NB4 (cell line): Measurements from ENCODE around the gene NFATC2.

ENCODE experiments used
- DNase-seq: peaks from one replicate; pipeline ENCODE4 v3.0.0; 2010; ENCODE audit warnings: low read depth
- H3K4me3 ChIP-seq: one replicate; pipeline ENCODE4 v1.5.1; 2011; ENCODE audit warnings: mild to moderate bottlenecking, low read depth, low read length, moderate library complexity
- MYC ChIP-seq: IDR thresholded peaks from 2 replicates; pipeline ENCODE4 v1.6.1; 2011; ENCODE audit warnings: low read depth, low read length
- POLR2A ChIP-seq: IDR thresholded peaks from 2 replicates; pipeline ENCODE4 v1.6.1; 2011; ENCODE audit warnings: mild to moderate bottlenecking; ENCODE audit not compliant: insufficient read length; ENCODE audit errors: extremely low read depth
- TF ChIP-seq, protein P1 (sequence below): IDR thresholded peaks from 2 replicates; pipeline ENCODE4 v1.6.1; 2011; ENCODE audit warnings: low read depth, low read length
- TF ChIP-seq, protein P2 (sequence below): IDR thresholded peaks from one replicate; pipeline ENCODE4 v1.5.1; 2012; ENCODE audit warnings: low read depth, low read length

The NFATC2 gene

DNA sequence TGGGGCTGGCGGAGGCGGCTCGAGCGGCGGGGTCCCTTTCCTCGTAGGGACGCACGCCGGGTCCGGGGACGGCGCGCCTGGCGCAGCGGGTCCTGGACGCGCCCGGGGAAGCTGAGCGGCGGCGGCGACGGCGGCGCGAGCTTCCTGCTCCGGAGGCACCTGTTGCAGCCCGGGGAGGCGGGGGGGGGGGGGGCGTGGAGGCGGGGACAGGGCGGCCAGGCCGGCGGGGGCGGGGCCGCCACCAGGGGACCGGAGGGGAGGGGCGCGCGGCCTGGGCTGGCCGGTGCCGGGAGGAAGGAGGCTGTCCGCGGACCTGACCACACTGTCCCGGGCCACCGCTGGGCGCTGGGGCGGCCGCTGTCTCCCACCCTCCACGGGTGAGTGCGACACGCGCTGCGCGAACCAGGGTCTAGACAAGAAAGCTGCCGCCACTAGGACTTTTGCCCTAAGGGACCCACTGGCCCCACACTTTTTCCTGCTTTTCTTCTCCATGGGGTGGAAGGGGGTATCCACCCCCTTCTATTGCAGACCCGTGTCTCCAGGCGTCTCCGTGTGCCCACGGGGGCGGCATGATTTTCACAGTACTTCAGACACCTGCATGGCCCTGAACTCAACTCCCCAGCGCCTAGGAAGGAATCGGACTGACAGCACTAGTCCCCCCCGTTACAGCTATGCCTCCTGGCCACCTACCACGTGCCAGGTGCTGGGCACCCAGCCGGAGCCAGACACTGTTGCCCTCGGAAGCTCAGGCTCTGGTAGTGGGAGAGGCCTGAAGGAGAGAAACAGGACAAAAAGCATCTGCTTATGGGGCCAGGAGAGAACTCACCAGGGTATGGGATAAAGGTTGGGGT, at the start of gene NFATC2:
Gene NFATC2, minus strand, starts transcription at position 149 of the 851 bp plus-strand sequence. CDS start 220 bp downstream, outside the sequence.
- 0 out of 2 replicates have a peak, but pooled peaks have one; percentile 8 for TF ChIP-seq MYC
- TF ChIP-seq, protein P1, sequence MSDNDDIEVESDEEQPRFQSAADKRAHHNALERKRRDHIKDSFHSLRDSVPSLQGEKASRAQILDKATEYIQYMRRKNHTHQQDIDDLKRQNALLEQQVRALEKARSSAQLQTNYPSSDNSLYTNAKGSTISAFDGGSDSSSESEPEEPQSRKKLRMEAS: no peak
- peak; percentile 28 for TF ChIP-seq POLR2A
- TF ChIP-seq, protein P2, sequence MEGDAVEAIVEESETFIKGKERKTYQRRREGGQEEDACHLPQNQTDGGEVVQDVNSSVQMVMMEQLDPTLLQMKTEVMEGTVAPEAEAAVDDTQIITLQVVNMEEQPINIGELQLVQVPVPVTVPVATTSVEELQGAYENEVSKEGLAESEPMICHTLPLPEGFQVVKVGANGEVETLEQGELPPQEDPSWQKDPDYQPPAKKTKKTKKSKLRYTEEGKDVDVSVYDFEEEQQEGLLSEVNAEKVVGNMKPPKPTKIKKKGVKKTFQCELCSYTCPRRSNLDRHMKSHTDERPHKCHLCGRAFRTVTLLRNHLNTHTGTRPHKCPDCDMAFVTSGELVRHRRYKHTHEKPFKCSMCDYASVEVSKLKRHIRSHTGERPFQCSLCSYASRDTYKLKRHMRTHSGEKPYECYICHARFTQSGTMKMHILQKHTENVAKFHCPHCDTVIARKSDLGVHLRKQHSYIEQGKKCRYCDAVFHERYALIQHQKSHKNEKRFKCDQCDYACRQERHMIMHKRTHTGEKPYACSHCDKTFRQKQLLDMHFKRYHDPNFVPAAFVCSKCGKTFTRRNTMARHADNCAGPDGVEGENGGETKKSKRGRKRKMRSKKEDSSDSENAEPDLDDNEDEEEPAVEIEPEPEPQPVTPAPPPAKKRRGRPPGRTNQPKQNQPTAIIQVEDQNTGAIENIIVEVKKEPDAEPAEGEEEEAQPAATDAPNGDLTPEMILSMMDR: no peak
- H3K4me3 ChIP-seq: peak within 1 kb of the TSS; percentile 70
- peak; percentile 72 for DNase-seq

DNA sequence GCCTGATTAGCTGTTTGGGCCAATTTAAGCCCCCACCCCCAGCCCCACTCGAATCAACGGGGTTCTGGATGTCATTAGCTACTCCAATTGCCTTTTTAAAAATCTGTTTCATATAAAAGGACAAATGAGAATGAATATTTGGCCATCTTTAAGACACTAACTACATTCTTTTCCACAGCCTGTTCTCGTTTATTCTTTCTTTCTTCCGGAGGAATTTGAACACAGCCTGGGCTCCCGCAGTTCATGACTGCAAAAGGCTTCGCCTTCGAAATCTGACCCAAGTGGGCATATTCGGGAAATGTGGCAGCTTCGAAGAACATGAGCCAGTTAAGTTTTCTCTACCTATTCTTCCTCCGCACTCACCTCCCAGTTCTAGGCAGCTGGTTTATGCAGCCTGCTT, 49.4 kb upstream of the NFATC2 start:
- TF ChIP-seq, protein P1: no peak
- TF ChIP-seq, protein P2: no peak
- TF ChIP-seq POLR2A (no peak), MYC (no peak)
- H3K4me3 ChIP-seq: no peak overlapping the region
- DNase-seq: no peak

DNA sequence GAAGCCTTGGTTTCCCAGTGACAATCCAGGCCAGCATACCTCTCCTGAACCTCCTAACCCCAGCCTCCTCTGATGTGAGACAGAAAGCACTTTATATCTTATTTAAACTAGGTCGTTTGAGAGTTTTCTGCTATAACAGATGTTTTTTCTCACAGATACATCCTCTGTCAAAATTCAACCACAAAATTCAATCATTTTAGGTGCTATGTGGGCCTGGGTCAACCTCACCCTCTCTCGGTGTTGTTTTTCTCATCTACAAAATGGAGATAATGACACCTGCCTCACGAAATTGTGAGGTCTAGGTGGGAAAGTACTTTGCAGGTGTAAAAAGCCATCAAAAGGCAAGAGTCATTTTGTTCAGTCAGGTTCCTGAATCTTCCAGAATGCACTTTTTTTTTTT, 46.2 kb upstream of the NFATC2 start:
- DNase-seq: no peak
- TF ChIP-seq MYC (no peak), POLR2A (no peak)
- TF ChIP-seq, protein P1: no peak
- TF ChIP-seq, protein P2: no peak
- no peak overlapping the region for H3K4me3 ChIP-seq

DNA sequence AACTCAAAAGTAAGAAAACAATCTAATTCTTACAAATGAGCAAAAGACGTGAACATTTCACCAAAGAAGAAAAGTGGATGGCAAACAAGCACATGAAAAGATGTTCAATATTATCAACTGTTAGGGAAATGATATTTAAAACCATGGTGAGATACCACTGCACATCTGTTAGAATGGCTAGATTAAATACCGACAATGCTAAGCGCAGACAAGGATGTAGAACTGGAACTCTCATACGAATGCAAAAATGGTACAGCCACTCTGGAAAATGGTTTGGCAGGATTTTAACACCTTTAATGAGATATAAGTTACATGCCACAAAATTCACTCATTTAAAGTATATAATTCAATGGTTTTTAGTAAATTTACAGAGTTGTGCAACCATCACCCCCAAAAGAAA, 44.6 kb upstream of the NFATC2 start:
- no peak for DNase-seq
- TF ChIP-seq MYC (no peak), POLR2A (no peak)
- TF ChIP-seq, protein P1: no peak
- TF ChIP-seq, protein P2: no peak
- H3K4me3 ChIP-seq: no peak overlapping the region

DNA sequence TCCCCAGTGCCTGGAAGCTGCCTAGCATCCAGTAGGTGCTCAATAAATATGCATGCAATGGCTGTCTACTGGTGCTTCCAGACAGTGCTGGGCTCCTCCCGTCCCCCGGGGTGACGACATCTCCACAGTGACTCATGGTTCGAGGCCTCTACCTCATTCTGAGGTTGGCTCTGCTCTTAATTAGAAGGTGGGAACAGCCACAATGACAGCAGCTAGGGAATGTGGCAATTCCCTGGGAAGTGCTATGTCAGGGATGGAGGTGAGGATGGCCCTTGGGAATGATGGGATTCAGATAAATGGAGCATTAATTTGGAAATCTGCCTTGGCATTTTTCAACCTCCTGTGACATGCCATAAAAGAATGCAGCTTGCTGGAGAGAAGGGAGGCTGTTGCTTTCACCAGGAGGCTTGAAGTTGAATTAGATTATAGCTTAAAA, 43.5 kb upstream of the NFATC2 start:
- H3K4me3 ChIP-seq: no peak overlapping the region
- TF ChIP-seq POLR2A: no peak
- TF ChIP-seq MYC: no peak
- TF ChIP-seq, protein P2: no peak
- TF ChIP-seq, protein P1: no peak
- peak; percentile 62 for DNase-seq
